ENCODE measurements around the gene THBS1.

The THBS1 gene

DNA sequence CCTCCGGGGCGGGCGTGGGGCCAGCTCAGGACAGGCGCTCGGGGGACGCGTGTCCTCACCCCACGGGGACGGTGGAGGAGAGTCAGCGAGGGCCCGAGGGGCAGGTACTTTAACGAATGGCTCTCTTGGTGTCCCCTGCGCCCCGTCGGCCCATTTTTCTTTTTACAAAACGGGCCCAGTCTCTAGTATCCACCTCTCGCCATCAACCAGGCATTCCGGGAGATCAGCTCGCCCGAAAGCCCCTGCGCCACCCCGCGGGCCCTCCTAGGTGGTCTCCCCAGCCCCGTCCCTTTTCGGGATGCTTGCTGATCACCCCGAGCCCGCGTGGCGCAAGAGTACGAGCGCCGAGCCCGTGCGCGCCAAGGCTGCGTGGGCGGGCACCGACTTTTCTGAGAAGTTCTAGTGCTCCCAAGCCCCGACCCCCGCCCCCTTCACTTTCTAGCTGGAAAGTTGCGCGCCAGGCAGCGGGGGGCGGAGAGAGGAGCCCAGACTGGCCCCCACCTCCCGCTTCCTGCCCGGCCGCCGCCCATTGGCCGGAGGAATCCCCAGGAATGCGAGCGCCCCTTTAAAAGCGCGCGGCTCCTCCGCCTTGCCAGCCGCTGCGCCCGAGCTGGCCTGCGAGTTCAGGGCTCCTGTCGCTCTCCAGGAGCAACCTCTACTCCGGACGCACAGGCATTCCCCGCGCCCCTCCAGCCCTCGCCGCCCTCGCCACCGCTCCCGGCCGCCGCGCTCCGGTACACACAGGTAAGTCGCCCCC is at the start of gene THBS1:
TSS of gene THBS1 (plus strand) at position 595 of the 757 bp plus-strand sequence. CDS start 779 bp downstream, outside the sequence.
- DNase-seq (ENCODE audit: low read depth): peak; percentile 39

DNA sequence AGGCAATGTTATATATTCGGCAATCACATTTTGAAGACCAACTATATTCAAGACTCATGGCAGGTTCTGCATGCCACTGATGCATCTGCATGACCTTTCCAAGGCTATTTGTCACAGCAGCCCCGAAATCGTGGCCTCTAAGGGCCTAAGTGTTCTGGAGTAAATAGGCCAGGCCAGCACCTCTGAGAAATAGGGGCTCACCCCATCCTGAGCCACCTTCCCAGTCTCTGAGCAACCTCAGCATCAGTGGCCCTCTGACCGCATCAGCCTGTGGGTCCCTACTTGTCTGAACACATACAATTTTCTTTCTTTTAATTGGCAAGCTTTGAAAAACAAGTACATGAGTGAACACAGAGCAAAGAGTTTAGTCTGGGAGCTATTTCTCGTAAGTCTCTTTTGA is 45.9 kb upstream of the THBS1 start:
- no peak for DNase-seq (ENCODE audit: low read depth)

DNA sequence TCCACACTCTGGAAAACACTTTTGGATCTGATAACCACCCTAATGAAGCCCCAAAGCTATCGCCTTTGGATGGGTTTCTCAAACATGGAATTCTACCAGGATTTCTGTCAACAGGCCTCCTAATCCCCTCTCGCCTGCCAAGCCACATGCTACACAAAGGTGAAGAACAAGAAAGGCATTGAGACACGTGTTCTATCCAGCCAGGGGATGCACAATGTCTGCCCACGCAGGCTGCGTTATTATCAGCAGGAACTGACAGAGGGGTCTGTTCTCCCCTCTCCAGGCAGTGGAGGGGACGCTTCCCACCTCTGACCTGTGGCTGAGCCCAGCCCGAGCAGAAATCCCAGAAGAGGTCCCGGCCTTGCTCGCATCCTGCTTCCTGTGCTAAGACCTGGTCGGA is 45.4 kb upstream of the THBS1 start:
- DNase-seq (ENCODE audit: low read depth): no peak

DNA sequence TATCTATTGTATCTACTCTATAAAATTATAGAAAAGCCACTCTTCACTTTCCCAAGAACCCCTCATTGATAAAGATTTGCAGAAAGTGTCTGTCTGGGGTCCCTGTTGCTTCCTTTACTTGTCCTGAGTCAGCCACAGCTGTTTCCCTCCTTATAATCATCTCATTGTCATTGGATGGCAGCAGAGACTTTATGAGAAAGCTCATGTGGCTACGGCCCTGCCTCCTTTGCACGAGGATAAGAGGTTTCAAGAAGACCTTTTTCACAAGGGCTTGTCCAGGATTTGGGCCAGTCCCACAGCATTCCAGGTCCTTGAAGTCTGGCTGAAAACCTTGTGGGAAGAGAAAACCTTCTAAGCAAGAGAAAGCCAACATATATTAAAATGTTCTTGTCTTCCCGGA is 41.9 kb upstream of the THBS1 start:
- no peak for DNase-seq (ENCODE audit: low read depth)

DNA sequence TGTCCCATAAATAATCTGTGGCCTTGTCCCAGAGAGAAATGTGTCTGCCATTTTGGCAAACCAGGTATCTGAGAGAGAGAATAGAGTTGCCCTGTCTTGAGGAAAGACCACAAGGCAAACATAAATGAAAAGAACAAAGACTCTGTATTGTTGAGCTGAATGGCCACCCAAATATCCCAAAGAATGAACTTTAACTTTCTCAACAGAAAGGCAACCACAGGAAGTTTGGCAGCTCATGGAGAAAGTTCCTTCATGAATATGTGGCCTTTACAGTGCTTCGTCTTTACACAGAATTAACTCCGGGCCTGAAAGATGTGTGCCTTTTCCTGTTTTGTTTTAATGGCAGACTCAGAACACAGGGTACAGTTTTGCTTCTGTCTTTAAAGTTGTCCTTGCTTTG is 41.4 kb upstream of the THBS1 start:
- DNase-seq (ENCODE audit: low read depth): no peak

DNA sequence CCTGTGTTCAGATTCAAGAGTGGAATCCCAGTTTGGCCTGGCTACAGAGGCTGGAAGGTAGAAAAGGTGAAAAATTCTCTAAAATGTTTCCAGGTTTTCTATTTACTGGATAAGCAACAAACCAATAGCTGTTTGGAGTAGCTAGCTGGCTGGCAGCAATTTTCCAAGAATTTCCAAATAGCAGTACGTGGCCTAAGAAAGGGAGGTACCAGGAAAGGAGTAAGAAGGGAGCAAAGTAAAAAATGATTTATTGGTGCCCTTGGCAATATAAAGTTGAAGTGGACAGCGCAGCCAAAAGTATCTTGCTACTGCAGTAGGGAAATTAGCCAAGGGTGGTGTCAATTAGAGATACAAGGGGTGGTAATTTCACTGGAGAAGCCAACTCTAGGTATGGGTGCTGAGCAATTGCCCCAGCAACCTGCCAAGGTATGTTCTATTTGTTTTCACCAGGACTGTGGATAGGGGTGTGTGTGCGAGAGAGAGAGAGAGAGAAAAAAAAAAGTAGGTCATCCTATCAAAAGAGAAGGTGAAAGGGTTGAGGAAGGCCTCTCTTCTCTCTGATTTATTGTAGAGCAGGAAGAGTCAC is 40.8 kb upstream of the THBS1 start:
- DNase-seq (ENCODE audit: low read depth): no peak

DNA sequence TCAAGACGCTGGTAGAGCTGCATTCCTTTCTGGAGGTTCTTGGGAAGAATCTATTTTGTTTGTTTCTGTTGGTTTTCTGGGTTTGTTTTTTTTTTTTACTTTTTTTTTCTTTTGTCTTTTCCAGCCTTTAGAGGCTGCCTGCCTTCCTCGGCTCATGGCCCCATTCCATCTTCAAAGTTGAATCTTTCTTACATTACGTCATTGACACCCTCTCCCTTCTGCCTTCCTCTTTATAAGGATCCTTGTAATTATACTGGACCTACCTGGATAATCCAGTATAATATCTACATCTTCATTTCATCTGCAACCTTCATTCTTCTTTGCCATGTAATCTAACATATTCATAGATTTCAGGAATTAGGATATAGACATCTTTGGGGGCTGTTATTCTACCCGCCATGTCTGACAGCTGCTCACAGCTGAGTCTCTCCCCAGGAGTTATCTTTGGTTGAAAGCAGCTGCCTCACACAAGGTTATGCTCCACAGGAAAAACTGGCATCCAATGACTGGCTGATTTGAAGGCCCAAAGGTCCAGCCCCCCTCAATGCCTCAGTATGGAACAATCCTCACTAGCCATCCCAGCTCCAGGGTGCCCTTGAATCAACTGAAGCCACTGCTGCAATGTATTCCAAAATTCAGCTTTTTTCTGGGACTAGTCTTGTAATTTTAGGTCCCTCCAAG is 38.4 kb upstream of the THBS1 start:
- no peak for DNase-seq (ENCODE audit: low read depth)

DNA sequence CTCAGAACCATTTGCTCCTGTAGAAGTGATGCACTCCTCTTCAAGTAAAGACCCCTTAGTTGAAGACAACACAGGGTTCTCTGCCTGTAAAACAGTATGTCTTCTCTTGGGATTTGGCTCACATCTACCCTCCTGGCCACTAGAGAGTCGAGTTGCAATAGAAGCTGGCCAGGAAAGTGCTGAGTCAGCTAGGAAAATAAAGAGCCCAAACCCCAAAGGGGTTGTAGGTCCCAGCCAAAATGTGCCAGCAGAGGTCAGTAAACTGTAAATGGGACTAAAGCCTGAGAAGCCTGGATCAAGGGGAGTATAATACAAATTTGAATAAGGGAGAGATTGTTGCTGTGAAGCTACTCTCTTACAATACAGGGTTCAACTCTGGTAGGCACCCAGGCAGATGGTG is 37.2 kb upstream of the THBS1 start:
- DNase-seq (ENCODE audit: low read depth): no peak

DNA sequence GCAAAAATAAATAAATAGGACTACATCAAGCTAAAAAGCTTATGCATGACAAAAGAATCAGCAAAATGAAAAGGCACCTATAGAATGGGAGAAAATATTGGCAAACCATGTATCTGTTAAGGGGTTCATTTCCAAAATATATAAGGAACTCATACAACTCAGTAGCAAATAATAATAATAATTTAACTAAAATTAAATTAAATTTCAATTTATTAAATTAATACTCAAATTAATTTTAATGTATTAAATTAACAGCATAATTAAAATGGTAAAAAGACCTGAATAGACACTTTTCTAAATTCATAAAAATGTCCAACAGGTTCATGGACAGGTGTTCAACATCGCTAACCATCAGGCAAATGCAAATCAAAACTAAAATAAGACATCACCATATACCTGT is 34.0 kb upstream of the THBS1 start:
- DNase-seq (ENCODE audit: low read depth): no peak

DNA sequence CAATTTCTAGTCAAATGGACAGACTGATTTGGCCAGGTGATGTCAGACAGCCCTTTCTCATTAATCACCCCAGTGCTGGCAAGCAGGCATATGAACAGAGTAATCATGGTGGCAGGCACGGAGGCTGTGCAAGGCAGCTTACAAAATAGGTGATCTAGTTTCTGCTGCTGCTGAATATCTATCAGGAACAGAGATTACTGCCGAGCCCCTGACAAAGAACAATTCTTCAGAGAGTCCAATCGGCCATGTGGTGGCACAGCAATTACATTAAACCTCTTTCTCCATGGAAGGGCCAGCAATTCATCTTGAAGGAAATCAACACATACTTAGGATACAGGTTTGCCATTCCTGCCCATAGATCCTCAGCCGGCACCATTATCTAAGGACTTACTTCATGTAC is 32.3 kb upstream of the THBS1 start:
- no peak for DNase-seq (ENCODE audit: low read depth)

DNA sequence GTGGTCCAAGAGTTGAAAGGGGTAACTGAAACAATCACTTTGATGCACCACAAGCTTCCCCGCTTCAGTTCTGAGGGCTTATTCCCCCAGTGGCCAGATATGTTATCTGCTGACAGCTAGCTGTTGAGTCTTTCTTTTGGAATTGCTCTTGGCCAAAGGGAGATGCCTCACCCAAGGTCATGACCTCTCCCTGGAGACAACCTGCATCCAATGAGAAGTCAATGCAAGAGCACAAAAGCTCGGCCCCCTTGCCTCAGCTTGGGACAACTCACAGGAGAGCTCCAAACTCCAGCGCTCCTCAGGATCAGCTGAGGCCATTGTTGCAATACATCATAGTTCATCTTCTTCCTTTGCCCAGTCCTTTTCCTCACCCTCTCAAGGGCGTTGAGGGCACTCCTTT is 31.0 kb upstream of the THBS1 start:
- no peak for DNase-seq (ENCODE audit: low read depth)

DNA sequence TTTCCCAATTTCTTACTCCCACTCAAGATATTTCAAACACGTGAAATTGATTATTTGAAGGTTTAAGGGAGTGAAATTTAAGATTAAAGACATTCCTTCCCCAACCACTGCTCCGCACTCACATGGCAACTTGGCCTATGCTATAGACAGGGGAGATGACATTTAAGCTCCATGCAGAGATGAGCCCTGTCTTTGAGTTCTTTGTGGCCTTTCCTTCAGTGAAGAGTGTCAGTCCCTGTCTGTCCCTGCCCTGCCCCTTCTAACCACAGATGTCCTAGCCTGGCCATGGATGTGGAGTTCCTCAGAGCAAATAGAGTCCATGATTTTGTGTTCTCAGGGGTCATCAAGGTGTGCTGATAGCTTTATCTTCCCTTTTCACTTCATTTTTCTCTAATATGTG is 29.4 kb upstream of the THBS1 start:
- no peak for DNase-seq (ENCODE audit: low read depth)

DNA sequence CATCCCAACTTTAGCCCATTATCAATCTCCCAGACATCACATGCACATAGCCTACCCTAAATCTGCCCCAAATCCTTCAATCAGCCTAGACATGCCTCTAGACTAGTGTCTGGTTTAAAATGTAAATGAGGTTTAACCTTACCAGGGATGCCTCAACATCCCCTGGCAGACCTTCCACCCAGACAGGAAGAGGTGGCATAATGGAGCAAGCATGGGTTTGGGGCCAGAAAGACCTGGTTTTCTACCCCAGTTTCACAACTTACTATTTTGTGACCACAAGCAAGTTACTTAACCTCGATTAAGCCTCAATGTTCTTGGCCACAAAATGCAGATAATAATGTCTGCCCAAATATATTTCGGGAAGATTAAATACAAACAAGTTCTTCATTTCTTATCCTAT is 28.3 kb upstream of the THBS1 start:
- DNase-seq (ENCODE audit: low read depth): no peak

DNA sequence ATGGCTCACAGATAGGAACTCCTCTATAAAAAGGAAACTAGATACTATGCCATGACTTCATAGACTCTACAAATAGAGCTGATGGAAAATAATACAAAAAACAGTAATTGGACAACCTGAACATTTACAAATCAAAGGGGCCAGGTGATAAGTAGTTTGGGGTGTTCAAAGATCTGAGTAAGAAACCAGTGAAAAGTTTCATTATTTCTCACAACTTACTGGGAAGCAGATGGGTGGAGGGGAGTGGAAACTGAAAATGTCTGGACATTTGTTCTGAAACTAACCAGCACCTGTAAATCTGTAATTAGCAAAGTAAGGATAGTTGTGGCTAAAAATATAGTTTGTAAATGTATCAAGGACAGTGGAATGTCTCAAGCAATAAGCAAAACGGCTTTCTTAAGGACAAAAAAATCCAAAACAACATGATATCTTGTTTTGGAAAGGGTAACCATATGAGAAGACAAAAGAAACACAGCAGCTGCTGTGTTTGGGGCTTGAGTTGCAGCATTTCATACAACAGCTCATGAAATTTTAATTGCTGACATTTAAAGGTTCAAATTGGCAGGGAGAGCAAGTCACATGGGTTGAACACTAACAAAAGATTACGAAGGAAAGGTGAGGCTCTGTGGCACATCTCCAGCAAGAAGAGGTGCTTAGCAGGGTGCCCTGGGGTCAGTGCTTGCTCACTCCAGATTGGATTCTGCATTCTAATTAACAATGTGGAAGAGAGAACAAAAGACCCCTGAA is 26.8 kb upstream of the THBS1 start:
- no peak for DNase-seq (ENCODE audit: low read depth)

DNA sequence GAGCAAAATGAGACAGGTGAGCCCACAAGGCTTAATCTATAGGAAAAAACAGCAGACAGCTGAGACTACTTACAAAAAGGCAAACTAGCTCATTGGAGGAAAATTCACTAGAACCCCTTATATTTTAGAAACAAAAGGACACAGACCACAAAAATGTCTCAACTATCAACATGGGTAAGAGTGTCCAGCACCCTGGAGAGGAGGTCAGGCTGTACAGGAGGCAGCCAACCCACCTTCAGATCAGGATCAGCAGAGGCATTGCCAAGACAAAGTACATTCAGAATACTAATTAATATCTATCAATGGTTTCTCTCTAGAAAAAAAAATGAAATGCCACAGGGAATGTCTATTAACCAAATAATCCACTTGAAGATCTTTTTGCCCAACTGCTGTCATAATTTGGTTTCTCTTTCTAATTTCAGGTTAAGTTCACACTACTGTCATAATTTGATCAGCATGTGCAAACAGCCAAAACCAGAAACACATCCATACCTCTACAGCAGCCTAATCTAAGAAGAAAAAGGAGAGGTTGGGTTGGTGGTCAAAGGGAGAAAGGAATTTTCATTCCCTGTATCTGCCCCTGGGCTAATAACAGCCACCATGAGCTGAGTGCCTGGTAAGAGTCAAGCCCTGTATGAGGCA is 26.0 kb upstream of the THBS1 start:
- no peak for DNase-seq (ENCODE audit: low read depth)

DNA sequence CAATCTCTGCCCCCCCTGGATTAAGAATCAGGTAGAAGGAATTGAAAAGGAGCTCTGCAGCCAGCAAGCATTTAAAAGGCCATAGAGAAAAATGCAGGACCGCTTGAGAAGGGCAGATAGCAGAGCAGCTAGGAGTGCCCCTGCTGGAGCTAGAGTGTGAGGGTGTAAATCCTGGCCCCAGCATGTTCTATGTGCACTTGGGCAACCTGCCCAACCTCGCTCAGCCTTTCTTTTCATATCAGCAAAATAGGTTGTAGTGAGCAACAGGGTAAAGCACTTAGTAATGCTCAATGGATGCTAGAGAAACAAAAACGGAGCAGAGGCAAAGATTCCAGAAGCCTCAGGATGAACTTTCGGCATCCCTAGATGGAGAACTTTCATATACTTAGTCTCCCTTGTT is 25.0 kb upstream of the THBS1 start:
- DNase-seq (ENCODE audit: low read depth): no peak

DNA sequence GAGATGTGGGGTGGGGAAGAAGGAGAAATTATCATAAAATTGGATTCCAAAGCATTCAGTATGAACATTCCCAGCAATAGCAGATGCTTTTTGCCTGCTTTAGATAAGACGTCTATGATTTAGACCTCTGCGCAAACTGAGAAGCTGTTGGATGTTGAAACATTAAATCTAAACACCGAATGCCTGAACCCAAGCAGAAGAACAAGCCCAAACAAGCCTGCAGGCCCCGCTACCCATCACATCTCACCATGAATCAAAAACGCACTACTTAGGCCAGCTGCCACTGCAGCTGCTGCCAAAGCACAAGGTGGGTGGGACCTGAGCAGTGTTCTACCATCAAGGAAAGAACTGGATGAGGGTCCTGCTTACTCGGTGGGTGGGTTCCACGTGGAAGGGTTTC is 24.4 kb upstream of the THBS1 start:
- no peak for DNase-seq (ENCODE audit: low read depth)

DNA sequence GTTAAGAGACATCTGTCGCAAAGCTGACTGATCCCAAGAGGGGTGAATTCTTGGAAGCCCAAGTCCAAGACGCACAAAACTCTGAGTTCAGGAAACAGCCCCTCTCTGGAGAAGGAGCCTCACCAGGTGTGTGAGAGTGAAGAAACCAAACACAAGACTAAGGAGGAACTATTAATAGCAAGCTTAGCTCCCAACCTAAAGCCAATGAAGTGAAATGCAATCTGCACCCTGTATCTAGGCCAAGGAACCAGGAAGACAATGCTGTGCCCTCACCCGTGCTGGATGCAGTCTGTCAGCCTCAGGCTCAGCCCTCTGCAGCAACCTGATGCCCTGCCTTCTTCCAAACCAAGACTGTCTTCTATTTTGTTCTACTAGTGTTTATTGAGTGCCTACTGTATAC is 22.5 kb upstream of the THBS1 start:
- DNase-seq (ENCODE audit: low read depth): no peak

DNA sequence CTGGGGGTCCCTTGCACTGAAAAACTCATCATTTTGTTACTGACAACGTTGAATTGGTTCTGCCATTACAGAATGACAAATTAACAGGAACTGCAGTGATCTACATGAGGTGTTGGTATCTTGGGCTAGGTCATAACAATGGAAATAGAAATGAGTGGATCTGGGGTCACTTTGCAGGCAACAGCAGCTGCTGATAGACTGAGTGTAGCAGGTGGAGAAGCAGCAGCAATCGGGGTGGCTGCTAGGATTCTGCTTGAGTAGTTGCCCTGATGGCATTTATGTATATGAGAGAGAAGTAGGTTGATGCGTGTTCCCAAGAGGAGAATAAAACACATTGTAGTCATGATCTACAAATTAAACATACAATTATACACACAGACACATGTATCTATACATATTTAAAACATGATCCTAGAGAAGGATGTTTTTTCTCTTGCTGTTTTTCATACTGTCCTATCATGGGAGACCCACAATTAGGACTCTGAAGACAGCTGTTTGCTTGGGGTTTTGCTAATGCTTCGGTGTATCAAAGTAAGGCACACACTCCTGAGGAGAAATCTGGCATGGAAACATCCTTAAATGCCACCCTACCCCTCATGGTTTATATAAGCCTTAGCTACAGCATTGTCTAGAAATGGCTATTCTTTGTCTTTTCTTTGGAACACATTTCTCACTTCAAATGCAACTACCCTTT is 15.8 kb upstream of the THBS1 start:
- no peak for DNase-seq (ENCODE audit: low read depth)

DNA sequence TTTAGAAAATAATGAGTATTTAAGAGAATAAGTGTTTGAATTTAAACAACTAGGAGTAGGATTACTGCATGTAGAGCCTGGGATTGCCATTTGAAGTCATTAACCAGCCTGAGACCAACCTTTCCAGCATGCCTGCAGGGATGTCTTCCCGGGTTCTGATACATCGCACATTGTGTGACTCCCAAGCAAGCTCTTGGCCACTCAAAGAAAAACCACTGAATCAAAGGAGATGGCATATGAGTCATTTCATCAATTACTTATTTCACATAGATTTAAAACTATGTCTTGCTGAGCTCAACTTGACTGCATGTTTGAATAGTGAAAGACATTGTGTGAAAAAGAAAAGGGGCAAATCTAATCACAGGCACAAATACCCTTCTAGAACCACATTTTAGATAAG is 15.0 kb upstream of the THBS1 start:
- DNase-seq (ENCODE audit: low read depth): no peak

DNA sequence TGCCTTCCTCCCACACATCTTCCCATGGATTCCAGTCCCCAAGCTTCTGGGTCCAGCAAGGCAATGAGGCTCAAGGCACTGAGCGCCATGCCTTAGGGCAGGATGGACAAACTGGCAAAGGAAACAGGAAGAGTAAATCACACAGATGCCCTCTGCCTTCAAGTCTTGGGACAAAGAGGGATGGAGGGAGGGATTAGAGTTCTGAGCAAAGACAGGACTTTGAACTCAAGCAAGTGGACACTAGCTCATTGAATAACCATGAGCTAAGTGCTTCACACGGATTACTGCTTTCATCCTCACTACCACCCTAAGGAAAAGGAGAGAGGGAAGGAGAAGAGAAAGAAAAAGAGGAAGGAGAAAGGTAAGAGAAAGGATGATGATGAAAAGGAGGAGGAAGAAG is 7.6 kb upstream of the THBS1 start:
- no peak for DNase-seq (ENCODE audit: low read depth)

DNA sequence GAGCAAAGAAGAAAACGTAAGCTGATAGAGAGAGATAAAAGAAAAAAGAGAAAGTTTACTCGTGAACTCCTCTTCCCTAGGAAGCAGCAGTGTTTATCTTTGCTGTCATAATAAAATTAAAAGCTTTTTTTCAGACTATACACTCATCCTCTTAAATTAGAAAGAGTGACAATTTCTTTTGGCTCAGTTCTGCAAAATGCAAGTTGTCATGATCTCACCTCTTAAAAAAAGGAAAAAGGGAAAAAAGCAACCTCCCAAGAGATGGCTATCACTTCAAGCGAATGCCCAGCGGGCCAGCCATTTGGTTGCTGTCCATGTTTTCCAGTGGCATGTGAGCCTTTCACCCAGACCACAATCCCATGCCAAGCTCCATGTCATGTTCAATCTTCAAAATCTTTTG is 7.0 kb upstream of the THBS1 start:
- no peak for DNase-seq (ENCODE audit: low read depth)

Measured in stimulated activated CD4-positive, alpha-beta T cell treated with anti-CD3 and anti-CD28 coated beads, Interleukin-2, amount 100 ng/mL, for 4 hours (primary cell).